Epithelial cell of esophagus (primary cell): Measurements from ENCODE around the gene CALU.

Experiments
- DNase-seq: peaks from one replicate; pipeline ENCODE4 v3.0.0; 2010; ENCODE audit warnings: low read depth
- H3K4me3 ChIP-seq: 2 replicates; pipeline ENCODE4 v1.5.1; 2011; ENCODE audit warnings: mild to moderate bottlenecking, low read length, control low read depth
- CTCF ChIP-seq: IDR thresholded peaks from 2 replicates; pipeline ENCODE4 v1.5.1; 2011; ENCODE audit warnings: low read depth, mild to moderate bottlenecking, low read length, control low read depth, inconsistent platforms; ENCODE audit not compliant: insufficient read depth; ENCODE audit errors: missing control alignments

The CALU gene

GRCh38 chr7:128758553-128758952, 19.4 kb downstream of the CALU start:
- DNase-seq: no peak
- H3K4me3 ChIP-seq: no peak overlapping the region
- no peak for TF ChIP-seq CTCF

- no peak for TF ChIP-seq CTCF
- H3K4me3 ChIP-seq: no peak overlapping the region
- no peak for DNase-seq
These were observed 20.1 kb downstream of the CALU start for GRCh38 chr7:128759242-128759641.

- no peak for TF ChIP-seq CTCF
- DNase-seq: no peak
- H3K4me3 ChIP-seq: no peak overlapping the region
These were observed 24.4 kb downstream of the CALU start for GRCh38 chr7:128763541-128763940.

GRCh38 chr7:128767475-128768110, 28.4 kb downstream of the CALU start:
- TF ChIP-seq CTCF: no peak
- no peak for DNase-seq

GRCh38 chr7:128770233-128770632, 31.1 kb downstream of the CALU start:
- TF ChIP-seq CTCF: no peak
- DNase-seq: no peak
- no peak overlapping the region for H3K4me3 ChIP-seq

More at GRCh38 chr7:128767475-128768110, 28.4 kb downstream of the CALU start:
- H3K4me3 ChIP-seq: no peak overlapping the region

- no peak for DNase-seq
- TF ChIP-seq CTCF: no peak
- no peak overlapping the region for H3K4me3 ChIP-seq
These were observed 34.4 kb downstream of the CALU start for GRCh38 chr7:128773604-128774003.

- DNase-seq: no peak
- no peak for TF ChIP-seq CTCF
- H3K4me3 ChIP-seq: no peak overlapping the region
These were observed 35.0 kb downstream of the CALU start for GRCh38 chr7:128774029-128774689.
